MCF 10A (cell line): Measurements from ENCODE around the gene CAMK2G. TPM values are rescaled to one million over a fixed set of nuclear protein-coding genes. Genes with fewer than 3 reads are reported as not detected.

Experiments
- BruUV-seq: library from RNA; stranded (reverse); fragments of 400-500 nt; replicated peaks from 2 replicates; lab custom pipeline; 2021; lab: Mats Ljungman, UMichigan
- CTCF ChIA-PET: fragments of 300-600 bp; sonication (Branson Sonifier 250); formaldehyde crosslinking; extraction: SDS; loops from one replicate; lab custom pipeline; 2021; ENCODE audit warnings: antibody characterized with exemption, inconsistent platforms; lab: Yijun Ruan, JAX
- POLR2A ChIA-PET: fragments of 300-600, 350-650 bp; sonication (Branson Sonifier 250); formaldehyde crosslinking; extraction: SDS; loops from one replicate; lab custom pipeline; 2020; ENCODE audit warnings: antibody characterized with exemption, inconsistent platforms; lab: Yijun Ruan, JAX
- DNase-seq: peaks from one replicate; pipeline ENCODE4 v3.0.0-alpha.2; 2018; ENCODE audit not compliant: unreplicated experiment
- H3K27ac Mint-ChIP-seq: one replicate; pipeline ENCODE4 v1.8.0; 2022; ENCODE audit warnings: mild to moderate bottlenecking, low read depth, mixed read lengths; ENCODE audit not compliant: unreplicated experiment
- H3K27me3 Mint-ChIP-seq: one replicate; pipeline ENCODE4 v1.8.0; 2022; ENCODE audit warnings: mixed read lengths; ENCODE audit not compliant: insufficient read depth, unreplicated experiment
- H3K36me3 Mint-ChIP-seq: one replicate; pipeline ENCODE4 v1.8.0; 2022; ENCODE audit warnings: mild to moderate bottlenecking, moderate library complexity, mixed read lengths; ENCODE audit not compliant: insufficient read depth, unreplicated experiment
- H3K4me1 Mint-ChIP-seq: one replicate; pipeline ENCODE4 v1.8.0; 2022; ENCODE audit warnings: mixed read lengths; ENCODE audit not compliant: insufficient read depth, unreplicated experiment
- H3K4me3 Mint-ChIP-seq: one replicate; pipeline ENCODE4 v1.8.0; 2022; ENCODE audit warnings: mild to moderate bottlenecking, moderate library complexity, mixed read lengths; ENCODE audit not compliant: unreplicated experiment
- H3K9me3 Mint-ChIP-seq: one replicate; pipeline ENCODE4 v1.8.0; 2022; ENCODE audit warnings: mixed read lengths; ENCODE audit not compliant: unreplicated experiment
- intact Hi-C: fragments of 100-400 bp; cut with micrococcal nuclease; formaldehyde crosslinking; loops from 2 replicates; pipeline ENCODE4 v1.14.1; 2022
- total RNA-seq: library from RNA; stranded (reverse); gene quantifications from 2 replicates; pipeline ENCODE4 v1.2.3, GENCODE V29; 2022
- TF ChIP-seq, protein P1 (sequence below): fragments of 200-600 bp; IDR thresholded peaks from one replicate; pipeline ENCODE4 v1.8.0; 2022; ENCODE audit warnings: antibody characterized with exemption, mild to moderate bottlenecking; ENCODE audit not compliant: unreplicated experiment

CAMK2G gene
- total RNA-seq, 1 experiment from 2014 or later: 10.9 TPM

- H3K27ac Mint-ChIP-seq: no peak overlapping the region
- intact Hi-C loops: no loop called here
- ChIA-PET POLR2A (no interaction called here), CTCF (interaction anchor here (0.8 to 1.2 kb wide), 4 partner anchors 23 to 233 kb away, joined by 3 to 6 read pairs (median 3); no protein-coding TSS in a partner anchor)
- H3K9me3 Mint-ChIP-seq: no peaks in the 10 kb centered on the region
- TF ChIP-seq, protein P1, sequence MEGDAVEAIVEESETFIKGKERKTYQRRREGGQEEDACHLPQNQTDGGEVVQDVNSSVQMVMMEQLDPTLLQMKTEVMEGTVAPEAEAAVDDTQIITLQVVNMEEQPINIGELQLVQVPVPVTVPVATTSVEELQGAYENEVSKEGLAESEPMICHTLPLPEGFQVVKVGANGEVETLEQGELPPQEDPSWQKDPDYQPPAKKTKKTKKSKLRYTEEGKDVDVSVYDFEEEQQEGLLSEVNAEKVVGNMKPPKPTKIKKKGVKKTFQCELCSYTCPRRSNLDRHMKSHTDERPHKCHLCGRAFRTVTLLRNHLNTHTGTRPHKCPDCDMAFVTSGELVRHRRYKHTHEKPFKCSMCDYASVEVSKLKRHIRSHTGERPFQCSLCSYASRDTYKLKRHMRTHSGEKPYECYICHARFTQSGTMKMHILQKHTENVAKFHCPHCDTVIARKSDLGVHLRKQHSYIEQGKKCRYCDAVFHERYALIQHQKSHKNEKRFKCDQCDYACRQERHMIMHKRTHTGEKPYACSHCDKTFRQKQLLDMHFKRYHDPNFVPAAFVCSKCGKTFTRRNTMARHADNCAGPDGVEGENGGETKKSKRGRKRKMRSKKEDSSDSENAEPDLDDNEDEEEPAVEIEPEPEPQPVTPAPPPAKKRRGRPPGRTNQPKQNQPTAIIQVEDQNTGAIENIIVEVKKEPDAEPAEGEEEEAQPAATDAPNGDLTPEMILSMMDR: no peak
- no TSS peak for BruUV-seq
- H3K4me1 Mint-ChIP-seq: peaks cover 30% of the 10 kb centered on the region
- no peaks in the 10 kb centered on the region for H3K27me3 Mint-ChIP-seq
- no peak for DNase-seq
- H3K36me3 Mint-ChIP-seq: peaks cover 16% of the 10 kb centered on the region
- no peak overlapping the region for H3K4me3 Mint-ChIP-seq
Measured at GRCh38 chr10:73871295-73872189, 2.8 kb downstream of the CAMK2G start.

GRCh38 chr10:73868655-73869195 lies 5.6 kb downstream of the CAMK2G start:
- Mint-ChIP-seq H3K36me3 (peaks cover 25% of the 10 kb centered on the region), H3K27ac (no peak overlapping the region), H3K9me3 (no peaks in the 10 kb centered on the region), H3K4me1 (peaks cover 20% of the 10 kb centered on the region), H3K4me3 (no peak overlapping the region), H3K27me3 (no peaks in the 10 kb centered on the region)
- no TSS peak for BruUV-seq
- intact Hi-C loops: no loop called here
- TF ChIP-seq, protein P1: no peak
- ChIA-PET CTCF (interaction anchor here (1.3 to 1.4 kb wide), 2 partner anchors 19 to 72 kb away, joined by 5 read pairs; no protein-coding TSS in a partner anchor), POLR2A (no interaction called here)
- DNase-seq: no peak

DNA sequence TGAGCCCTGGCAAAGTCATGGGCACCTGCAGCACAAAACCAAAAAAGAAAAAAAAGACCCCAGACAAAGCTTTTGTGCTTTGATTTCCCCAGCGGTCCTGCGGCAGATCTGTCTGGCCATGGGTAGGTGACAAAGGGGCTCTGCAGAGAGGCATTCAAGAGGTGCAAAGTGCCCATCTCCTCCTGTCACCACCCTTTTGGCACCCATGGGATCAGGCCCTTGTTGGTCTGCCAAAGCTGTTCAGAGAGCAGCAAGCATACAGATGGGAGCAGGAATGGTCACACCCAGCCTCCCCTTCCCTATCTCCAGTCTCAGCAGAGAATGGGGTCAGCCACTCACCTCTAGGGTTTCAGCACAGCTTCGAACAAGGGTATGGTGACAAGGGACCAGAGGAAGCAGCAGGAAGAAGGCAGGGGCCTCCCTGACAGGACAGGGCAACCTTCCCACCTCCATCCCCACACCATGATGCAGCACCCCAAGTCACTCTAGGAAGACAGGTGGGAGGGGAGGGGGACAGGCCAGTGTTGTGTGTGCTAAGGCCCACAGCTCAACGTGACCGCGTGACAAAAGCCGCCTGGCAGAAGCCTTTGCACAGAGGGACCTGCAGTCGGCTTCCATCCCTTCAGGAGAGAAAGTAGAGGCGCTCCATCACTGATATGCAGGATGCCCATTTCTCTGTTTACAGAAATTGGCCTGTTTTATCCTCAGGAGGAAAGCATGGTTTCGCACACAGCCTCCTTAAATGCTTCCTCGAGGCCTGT lies 6.3 kb downstream of the CAMK2G start:
- Mint-ChIP-seq H3K36me3 (peaks cover 25% of the 10 kb centered on the region), H3K4me1 (peaks cover 20% of the 10 kb centered on the region), H3K4me3 (no peak overlapping the region), H3K27ac (no peak overlapping the region), H3K27me3 (no peaks in the 10 kb centered on the region), H3K9me3 (no peaks in the 10 kb centered on the region)
- TF ChIP-seq, protein P1: no peak
- no TSS peak for BruUV-seq
- POLR2A ChIA-PET: no interaction called here
- no peak for DNase-seq
- CTCF ChIA-PET: interaction anchor here (1.0 to 1.4 kb wide), 3 partner anchors 11 to 18 kb away, joined by 3 to 5 read pairs (median 5); no protein-coding TSS in a partner anchor
- intact Hi-C loops: no loop called here
